Measurements from ENCODE around the gene MXRA8. TPM values are rescaled to one million over a fixed set of nuclear protein-coding genes. Genes with fewer than 3 reads are reported as not detected.

MXRA8 gene
- total and polyA plus RNA-seq, 9 of the 15 experiments (the other 6 are each of a cell fraction or from before 2014, with no cell fraction given): 0.66 to 11.3 (median 6.3) TPM

DNA sequence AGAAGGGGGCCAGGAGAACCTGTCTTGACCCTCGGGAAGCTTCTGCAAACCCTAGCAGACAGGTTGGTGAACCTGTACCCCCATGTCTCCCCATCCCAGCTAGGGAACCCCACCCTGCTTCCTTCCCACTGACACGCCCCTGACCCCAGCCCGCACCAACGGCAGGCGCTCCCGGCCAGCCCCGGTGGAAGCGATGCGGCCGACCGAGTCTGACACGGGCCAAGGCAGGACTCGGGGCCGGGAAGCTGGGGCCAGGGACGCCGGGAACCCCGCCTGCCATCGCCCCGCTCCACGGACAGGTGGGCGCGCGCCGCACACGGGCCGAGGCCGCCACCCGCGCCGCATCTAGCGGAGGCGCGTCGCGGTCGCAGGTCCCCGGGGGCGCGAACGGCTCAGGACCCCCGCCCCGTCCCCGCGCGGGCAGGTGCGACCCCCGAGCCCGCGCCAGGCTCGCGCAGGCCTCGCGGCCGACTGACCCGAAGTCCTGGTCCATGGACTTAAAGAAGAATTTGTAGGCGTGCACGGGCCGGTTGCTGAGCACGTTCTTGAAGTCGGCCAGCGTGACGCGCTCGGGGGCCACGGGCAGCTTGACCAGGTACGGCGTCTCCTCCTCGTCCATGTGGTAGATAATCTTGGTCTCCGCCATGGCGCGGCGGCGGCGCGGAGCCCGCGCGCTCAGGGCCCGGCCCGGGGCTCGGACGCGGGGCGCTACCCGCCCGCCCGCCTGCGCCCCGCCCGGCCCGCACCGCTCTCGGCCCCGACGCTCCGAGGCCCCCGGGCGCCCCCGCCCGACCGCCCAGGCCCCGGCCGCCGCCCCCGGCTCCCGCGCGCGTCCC is 9.7 kb downstream of the MXRA8 start (continued):
- TF ChIP-seq, protein P1, sequence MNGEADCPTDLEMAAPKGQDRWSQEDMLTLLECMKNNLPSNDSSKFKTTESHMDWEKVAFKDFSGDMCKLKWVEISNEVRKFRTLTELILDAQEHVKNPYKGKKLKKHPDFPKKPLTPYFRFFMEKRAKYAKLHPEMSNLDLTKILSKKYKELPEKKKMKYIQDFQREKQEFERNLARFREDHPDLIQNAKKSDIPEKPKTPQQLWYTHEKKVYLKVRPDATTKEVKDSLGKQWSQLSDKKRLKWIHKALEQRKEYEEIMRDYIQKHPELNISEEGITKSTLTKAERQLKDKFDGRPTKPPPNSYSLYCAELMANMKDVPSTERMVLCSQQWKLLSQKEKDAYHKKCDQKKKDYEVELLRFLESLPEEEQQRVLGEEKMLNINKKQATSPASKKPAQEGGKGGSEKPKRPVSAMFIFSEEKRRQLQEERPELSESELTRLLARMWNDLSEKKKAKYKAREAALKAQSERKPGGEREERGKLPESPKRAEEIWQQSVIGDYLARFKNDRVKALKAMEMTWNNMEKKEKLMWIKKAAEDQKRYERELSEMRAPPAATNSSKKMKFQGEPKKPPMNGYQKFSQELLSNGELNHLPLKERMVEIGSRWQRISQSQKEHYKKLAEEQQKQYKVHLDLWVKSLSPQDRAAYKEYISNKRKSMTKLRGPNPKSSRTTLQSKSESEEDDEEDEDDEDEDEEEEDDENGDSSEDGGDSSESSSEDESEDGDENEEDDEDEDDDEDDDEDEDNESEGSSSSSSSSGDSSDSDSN (IDR thresholded peaks at IDR 0.05; ENCODE audit: borderline replicate concordance in 1 of 2, low read depth in 2 of 2, low read length in 2 of 2): 0 out of 4 replicates have a peak, but pooled peaks have one; percentile 40 to 46
- TF ChIP-seq KDM5B (IDR thresholded peaks at IDR 0.05; ENCODE audit: insufficient replicate concordance, low read depth, low read length): peak; percentile 11
- TF ChIP-seq MCM3 (IDR thresholded peaks at IDR 0.05): no peak
- TF ChIP-seq THRAP3 (IDR thresholded peaks at IDR 0.05; ENCODE audit: borderline replicate concordance): no peak
- no peak for TF ChIP-seq TAF15 (IDR thresholded peaks at IDR 0.05; ENCODE audit: low read depth, low read length)
- TF ChIP-seq, protein P2, sequence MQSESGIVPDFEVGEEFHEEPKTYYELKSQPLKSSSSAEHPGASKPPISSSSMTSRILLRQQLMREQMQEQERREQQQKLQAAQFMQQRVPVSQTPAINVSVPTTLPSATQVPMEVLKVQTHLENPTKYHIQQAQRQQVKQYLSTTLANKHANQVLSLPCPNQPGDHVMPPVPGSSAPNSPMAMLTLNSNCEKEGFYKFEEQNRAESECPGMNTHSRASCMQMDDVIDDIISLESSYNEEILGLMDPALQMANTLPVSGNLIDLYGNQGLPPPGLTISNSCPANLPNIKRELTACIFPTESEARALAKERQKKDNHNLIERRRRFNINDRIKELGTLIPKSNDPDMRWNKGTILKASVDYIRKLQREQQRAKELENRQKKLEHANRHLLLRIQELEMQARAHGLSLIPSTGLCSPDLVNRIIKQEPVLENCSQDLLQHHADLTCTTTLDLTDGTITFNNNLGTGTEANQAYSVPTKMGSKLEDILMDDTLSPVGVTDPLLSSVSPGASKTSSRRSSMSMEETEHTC (IDR thresholded peaks at IDR 0.05): 0 out of 2 replicates have a peak, but pooled peaks have one; percentile 5
- TF ChIP-seq, protein P3, sequence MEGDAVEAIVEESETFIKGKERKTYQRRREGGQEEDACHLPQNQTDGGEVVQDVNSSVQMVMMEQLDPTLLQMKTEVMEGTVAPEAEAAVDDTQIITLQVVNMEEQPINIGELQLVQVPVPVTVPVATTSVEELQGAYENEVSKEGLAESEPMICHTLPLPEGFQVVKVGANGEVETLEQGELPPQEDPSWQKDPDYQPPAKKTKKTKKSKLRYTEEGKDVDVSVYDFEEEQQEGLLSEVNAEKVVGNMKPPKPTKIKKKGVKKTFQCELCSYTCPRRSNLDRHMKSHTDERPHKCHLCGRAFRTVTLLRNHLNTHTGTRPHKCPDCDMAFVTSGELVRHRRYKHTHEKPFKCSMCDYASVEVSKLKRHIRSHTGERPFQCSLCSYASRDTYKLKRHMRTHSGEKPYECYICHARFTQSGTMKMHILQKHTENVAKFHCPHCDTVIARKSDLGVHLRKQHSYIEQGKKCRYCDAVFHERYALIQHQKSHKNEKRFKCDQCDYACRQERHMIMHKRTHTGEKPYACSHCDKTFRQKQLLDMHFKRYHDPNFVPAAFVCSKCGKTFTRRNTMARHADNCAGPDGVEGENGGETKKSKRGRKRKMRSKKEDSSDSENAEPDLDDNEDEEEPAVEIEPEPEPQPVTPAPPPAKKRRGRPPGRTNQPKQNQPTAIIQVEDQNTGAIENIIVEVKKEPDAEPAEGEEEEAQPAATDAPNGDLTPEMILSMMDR (IDR thresholded peaks at IDR 0.05 in 2 of 3, conservative IDR thresholded peaks at IDR 0.05 in 1 of 3; ENCODE audit: insufficient read depth in 2 of 3, low read depth in 1 of 3, low read length in 3 of 3): no peak
- no peak for TF ChIP-seq DACH1 (IDR thresholded peaks at IDR 0.05; ENCODE audit: partially characterized antibody)
- TF ChIP-seq RBFOX2 (IDR thresholded peaks at IDR 0.05; ENCODE audit: low read depth, low read length): peak; percentile 46
- TF ChIP-seq SIRT6 (IDR thresholded peaks at IDR 0.05; ENCODE audit: low read depth, low read length): no peak
- 0 out of 2 replicates have a peak, but pooled peaks have one; percentile 55 for TF ChIP-seq ZNF12 (CRISPR knock-in tag; IDR thresholded peaks at IDR 0.05)
- no peak for TF ChIP-seq KAT8 (IDR thresholded peaks at IDR 0.05; ENCODE audit: low read depth)
- TF ChIP-seq NR2C2 (CRISPR knock-in tag; IDR thresholded peaks at IDR 0.05): no peak
- peak; percentile 25; the same call in 1 of the 2 replicates for TF ChIP-seq NR2C2 (tag; IDR thresholded peaks at IDR 0.05)
- TF ChIP-seq, protein P4, sequence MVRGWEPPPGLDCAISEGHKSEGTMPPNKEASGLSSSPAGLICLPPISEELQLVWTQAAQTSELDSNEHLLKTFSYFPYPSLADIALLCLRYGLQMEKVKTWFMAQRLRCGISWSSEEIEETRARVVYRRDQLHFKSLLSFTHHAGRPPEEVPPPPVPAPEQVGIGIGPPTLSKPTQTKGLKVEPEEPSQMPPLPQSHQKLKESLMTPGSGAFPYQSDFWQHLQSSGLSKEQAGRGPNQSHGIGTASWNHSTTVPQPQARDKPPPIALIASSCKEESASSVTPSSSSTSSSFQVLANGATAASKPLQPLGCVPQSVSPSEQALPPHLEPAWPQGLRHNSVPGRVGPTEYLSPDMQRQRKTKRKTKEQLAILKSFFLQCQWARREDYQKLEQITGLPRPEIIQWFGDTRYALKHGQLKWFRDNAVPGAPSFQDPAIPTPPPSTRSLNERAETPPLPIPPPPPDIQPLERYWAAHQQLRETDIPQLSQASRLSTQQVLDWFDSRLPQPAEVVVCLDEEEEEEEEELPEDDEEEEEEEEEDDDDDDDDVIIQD (CRISPR knock-in tag; IDR thresholded peaks at IDR 0.05): no peak
- no peak for TF ChIP-seq MCM5 (IDR thresholded peaks at IDR 0.05; ENCODE audit: low read depth)
- TF ChIP-seq RB1 (IDR thresholded peaks at IDR 0.05; ENCODE audit: low read depth): peak; percentile 43; the same call in 1 of the 2 replicates
- no peak; the same call in 1 of the 2 replicates for TF ChIP-seq ZNF766 (CRISPR knock-in tag; conservative IDR thresholded peaks at IDR 0.05)
- peak; percentile 58; the same call in 1 of the 2 replicates for TF ChIP-seq POLR2G (IDR thresholded peaks at IDR 0.05; ENCODE audit: low read depth, low read length)
- TF ChIP-seq RHOXF2B (CRISPR knock-in tag; conservative IDR thresholded peaks at IDR 0.05): no peak
